ENCODE data around the gene KCNJ1. TPM values are rescaled to one million over a fixed set of nuclear protein-coding genes. Genes with fewer than 3 reads are reported as not detected.

KCNJ1 gene
- polyA plus RNA-seq, 1 of the 3 experiments (the other 2 are of a cell fraction) = not detected

DNA sequence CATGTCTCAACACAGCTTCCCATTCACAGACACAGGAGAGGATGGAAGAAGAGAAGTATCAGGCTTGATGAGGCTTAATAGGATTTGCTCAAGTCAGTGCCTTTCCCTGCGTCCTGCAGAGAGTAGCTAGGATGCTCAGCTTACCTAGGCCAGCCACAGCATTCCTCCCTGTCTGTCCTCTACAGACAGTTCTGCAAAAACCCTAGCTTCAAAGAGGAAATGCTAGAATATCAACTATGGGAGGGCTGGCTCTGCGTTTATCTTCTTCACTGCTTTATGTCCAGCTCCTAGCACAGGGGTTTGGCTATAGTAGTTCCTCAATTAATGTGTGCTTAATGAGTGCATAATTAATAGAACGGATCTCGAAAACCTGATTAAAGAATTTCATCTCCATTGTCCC is 40.5 kb upstream of the KCNJ1 start:
- no peak overlapping the region for H3K4me3 ChIP-seq (ENCODE audit: low read depth in 2 of 2, low read length in 1 of 2)
- TF ChIP-seq TEAD4 (IDR thresholded peaks at IDR 0.05; ENCODE audit: borderline replicate concordance, insufficient read depth) (no peak), SIN3A (IDR thresholded peaks at IDR 0.05; ENCODE audit: borderline replicate concordance, low read depth, low read length) (no peak), TAF1 (IDR thresholded peaks at IDR 0.05; ENCODE audit: borderline replicate concordance, low read depth, low read length) (no peak), SMC3 (IDR thresholded peaks at IDR 0.05; ENCODE audit: low read depth, low read length) (no peak), RCOR1 (IDR thresholded peaks at IDR 0.05; ENCODE audit: low read length) (no peak), EZH2phosphoT487 (IDR thresholded peaks at IDR 0.05; ENCODE audit: borderline replicate concordance, low read depth) (no peak), NFIC (IDR thresholded peaks at IDR 0.05; ENCODE audit: borderline replicate concordance) (no peak), RAD21 (IDR thresholded peaks at IDR 0.05; ENCODE audit: low read length) (no peak)
- TF ChIP-seq, protein P1, sequence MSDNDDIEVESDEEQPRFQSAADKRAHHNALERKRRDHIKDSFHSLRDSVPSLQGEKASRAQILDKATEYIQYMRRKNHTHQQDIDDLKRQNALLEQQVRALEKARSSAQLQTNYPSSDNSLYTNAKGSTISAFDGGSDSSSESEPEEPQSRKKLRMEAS (IDR thresholded peaks at IDR 0.05; ENCODE audit: low read depth) = no peak
- peaks cover 5% of the 10 kb centered on the region for H3F3A ChIP-seq (replicated peaks; ENCODE audit: insufficient read depth)
- H3K9ac ChIP-seq = no peak overlapping the region
- no peak for DNase-seq
- H3K4me2 ChIP-seq = no peak overlapping the region
- H3K4me1 ChIP-seq (ENCODE audit: control insufficient read depth in 1 of 2, insufficient read depth in 2 of 2, low read depth in 1 of 2, low read length in 1 of 2) = peaks cover 16 to 26% of the 10 kb centered on the region in 2 experiments; a peak in 3 of 4 replicates
- H3K9me2 ChIP-seq = no peaks in the 10 kb centered on the region
- no peak overlapping the region for H2AFZ ChIP-seq (ENCODE audit: low read depth)
- no peaks in the 10 kb centered on the region for H3K27me3 ChIP-seq (ENCODE audit: insufficient read depth)
- no peaks in the 10 kb centered on the region for H3K9me3 ChIP-seq
- no peak overlapping the region for H3K27ac ChIP-seq (ENCODE audit: low read depth in 2 of 2, low read length in 1 of 2)
- H3K36me3 ChIP-seq (replicated peaks in 1 of 2; ENCODE audit: control insufficient read depth in 1 of 2, insufficient read depth in 2 of 2, low read length in 1 of 2) = no peaks in the 10 kb centered on the region
- no peaks in the 10 kb centered on the region for H3K79me2 ChIP-seq (ENCODE audit: insufficient read depth)
- ChIA-PET CTCF (interaction anchor here (0.7 to 13.6 kb wide), 5 partner anchors 18 to 55 kb away, joined by 3 to 201 read pairs (median 3); partner anchors contain the start of gene KCNJ5), POLR2A (no interaction called here)
- 87% methylated on average over 4 of the region's 4 CpGs for WGBS (ENCODE audit: low lambda C conversion rate)
- no peaks in the 10 kb centered on the region for H4K20me1 ChIP-seq (ENCODE audit: insufficient read depth)

DNA sequence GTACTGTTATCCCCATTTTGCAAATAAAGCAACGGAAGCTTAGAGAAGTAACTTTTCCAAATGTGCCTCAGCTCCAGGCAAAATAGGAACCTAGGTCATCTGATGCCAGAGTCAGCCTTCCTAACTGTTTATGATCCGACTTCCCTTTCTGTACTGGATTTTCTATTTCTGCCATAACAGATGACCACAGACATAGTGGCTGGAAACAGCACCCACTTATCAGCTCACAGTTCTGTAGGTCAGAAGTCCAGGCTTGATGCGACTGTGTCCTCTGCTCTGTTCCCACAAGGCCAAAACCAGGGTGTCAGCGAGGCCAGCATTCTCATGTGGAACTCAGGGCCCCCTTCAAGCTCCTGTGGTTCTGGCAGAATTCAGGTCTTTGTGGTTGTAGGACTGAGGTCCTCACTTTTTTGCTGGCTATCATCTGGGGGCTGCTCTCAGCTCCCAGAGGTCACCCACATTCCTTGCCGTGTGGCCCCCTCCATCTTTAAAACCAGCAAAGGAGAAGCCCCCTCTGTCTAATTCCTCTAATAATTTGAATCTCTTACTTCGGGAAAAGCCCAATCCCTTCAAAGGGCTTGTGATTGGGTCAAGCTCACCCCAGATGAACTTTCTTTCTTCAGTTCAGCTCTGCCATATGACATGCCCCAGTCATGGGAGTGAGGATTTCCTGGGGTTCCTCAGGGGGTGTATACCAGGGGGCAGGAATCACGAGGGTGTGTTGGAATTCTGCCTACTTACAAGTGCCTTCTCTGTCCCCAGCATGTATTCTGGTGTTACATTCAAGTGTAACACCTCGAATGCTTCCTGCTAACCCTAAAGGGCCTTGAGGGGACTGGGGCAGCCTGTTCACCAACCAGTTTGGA is 39.3 kb upstream of the KCNJ1 start:
- Histone ChIP-seq H3K79me2 (ENCODE audit: insufficient read depth) (no peaks in the 10 kb centered on the region), H4K20me1 (ENCODE audit: insufficient read depth) (no peaks in the 10 kb centered on the region), H3K27ac (ENCODE audit: low read depth in 2 of 2, low read length in 1 of 2) (no peak overlapping the region), H3K9me2 (no peaks in the 10 kb centered on the region), H3K4me1 (ENCODE audit: control insufficient read depth in 1 of 2, insufficient read depth in 2 of 2, low read depth in 1 of 2, low read length in 1 of 2) (peaks cover 16 to 26% of the 10 kb centered on the region in 2 experiments; a peak in 3 of 4 replicates), H3K27me3 (ENCODE audit: insufficient read depth) (no peaks in the 10 kb centered on the region), H3K4me3 (ENCODE audit: low read depth in 2 of 2, low read length in 1 of 2) (peak overlapping the region in 1 of 2 experiments; percentile 12; a peak in 2 of 4 replicates), H3K36me3 (replicated peaks in 1 of 2; ENCODE audit: control insufficient read depth in 1 of 2, insufficient read depth in 2 of 2, low read length in 1 of 2) (no peaks in the 10 kb centered on the region), H3K9ac (no peak overlapping the region), H3K4me2 (no peak overlapping the region), H2AFZ (ENCODE audit: low read depth) (no peak overlapping the region), H3K9me3 (no peaks in the 10 kb centered on the region), H3F3A (replicated peaks; ENCODE audit: insufficient read depth) (peaks cover 5% of the 10 kb centered on the region)
- TF ChIP-seq, protein P2, sequence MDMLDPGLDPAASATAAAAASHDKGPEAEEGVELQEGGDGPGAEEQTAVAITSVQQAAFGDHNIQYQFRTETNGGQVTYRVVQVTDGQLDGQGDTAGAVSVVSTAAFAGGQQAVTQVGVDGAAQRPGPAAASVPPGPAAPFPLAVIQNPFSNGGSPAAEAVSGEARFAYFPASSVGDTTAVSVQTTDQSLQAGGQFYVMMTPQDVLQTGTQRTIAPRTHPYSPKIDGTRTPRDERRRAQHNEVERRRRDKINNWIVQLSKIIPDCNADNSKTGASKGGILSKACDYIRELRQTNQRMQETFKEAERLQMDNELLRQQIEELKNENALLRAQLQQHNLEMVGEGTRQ (IDR thresholded peaks at IDR 0.05; ENCODE audit: borderline replicate concordance, low read depth, low read length) = no peak
- TF ChIP-seq JUND (IDR thresholded peaks at IDR 0.05) = no peak
- TF ChIP-seq MEF2A (IDR thresholded peaks at IDR 0.05; ENCODE audit: borderline replicate concordance, low read depth) = no peak
- TF ChIP-seq, protein P3, sequence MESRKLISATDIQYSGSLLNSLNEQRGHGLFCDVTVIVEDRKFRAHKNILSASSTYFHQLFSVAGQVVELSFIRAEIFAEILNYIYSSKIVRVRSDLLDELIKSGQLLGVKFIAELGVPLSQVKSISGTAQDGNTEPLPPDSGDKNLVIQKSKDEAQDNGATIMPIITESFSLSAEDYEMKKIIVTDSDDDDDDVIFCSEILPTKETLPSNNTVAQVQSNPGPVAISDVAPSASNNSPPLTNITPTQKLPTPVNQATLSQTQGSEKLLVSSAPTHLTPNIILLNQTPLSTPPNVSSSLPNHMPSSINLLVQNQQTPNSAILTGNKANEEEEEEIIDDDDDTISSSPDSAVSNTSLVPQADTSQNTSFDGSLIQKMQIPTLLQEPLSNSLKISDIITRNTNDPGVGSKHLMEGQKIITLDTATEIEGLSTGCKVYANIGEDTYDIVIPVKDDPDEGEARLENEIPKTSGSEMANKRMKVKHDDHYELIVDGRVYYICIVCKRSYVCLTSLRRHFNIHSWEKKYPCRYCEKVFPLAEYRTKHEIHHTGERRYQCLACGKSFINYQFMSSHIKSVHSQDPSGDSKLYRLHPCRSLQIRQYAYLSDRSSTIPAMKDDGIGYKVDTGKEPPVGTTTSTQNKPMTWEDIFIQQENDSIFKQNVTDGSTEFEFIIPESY (IDR thresholded peaks at IDR 0.05; ENCODE audit: borderline replicate concordance, low read depth) = no peak
- TF ChIP-seq FOXJ3 (CRISPR knock-in tag; IDR thresholded peaks at IDR 0.05) = no peak
- TF ChIP-seq TCF12 (IDR thresholded peaks at IDR 0.05) = no peak
- no peak for TF ChIP-seq FOSL2 (IDR thresholded peaks at IDR 0.05; ENCODE audit: borderline replicate concordance, low read depth)
- TF ChIP-seq GABPA (IDR thresholded peaks at IDR 0.05; ENCODE audit: low read depth) = no peak
- TF ChIP-seq NFIC (IDR thresholded peaks at IDR 0.05; ENCODE audit: borderline replicate concordance) = no peak
- TF ChIP-seq FOXM1 (IDR thresholded peaks at IDR 0.05; ENCODE audit: low read depth) = no peak
- no peak for TF ChIP-seq YY1 (IDR thresholded peaks at IDR 0.05; ENCODE audit: low read depth)
- no peak for TF ChIP-seq NRF1 (IDR thresholded peaks at IDR 0.05; ENCODE audit: low read depth, low read length)
- TF ChIP-seq EP300 (IDR thresholded peaks at IDR 0.05; ENCODE audit: borderline replicate concordance in 1 of 2, low read depth in 1 of 2, low read length in 1 of 2) = no peak
- TF ChIP-seq SIN3A (IDR thresholded peaks at IDR 0.05; ENCODE audit: borderline replicate concordance, low read depth, low read length) = no peak
- TF ChIP-seq TAF1 (IDR thresholded peaks at IDR 0.05; ENCODE audit: borderline replicate concordance, low read depth, low read length) = no peak
- TF ChIP-seq MXI1 (IDR thresholded peaks at IDR 0.05; ENCODE audit: low read depth, low read length) = no peak
- WGBS (ENCODE audit: low lambda C conversion rate) = 94% methylated on average over 7 of the region's 8 CpGs
- ChIA-PET CTCF (interaction anchor here (0.9 to 13.6 kb wide), 7 partner anchors 13 to 901 kb away, joined by 3 to 201 read pairs (median 5); partner anchors contain the start of genes KCNJ5 and TP53AIP1), POLR2A (interaction anchor here (0.6 kb wide), 1 partner anchor 44 kb away, joined by 4 read pairs; no protein-coding TSS in a partner anchor)
- DNase-seq = no peak
